ENCODE measurements around the gene OPN4.

DNA sequence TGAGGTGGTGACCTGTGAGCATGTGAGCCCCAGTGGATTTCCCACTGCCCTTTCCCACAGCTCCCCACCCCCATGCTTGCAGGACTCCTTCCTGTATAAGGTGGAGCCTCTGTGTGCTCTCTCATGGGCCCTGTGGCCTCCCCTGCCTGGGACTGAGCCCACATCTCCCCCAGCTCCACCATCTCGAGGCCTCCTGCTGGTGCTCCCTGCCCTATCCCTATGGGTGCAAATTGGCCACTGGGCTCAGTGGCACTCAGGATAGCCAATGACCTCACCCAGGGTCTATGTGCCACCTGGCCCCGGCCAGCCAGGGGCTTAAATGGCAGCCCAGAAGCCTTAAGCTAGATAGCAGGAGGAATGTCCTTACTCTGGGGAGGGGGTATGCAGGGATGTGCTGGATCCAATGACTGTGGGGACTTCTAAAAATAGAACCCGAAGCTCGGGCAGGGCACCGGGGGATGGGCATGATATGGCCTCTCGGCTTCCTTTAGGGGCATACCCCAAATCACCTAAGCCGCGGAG lies 16.0 kb downstream of the OPN4 start:
- TF ChIP-seq, protein P1, sequence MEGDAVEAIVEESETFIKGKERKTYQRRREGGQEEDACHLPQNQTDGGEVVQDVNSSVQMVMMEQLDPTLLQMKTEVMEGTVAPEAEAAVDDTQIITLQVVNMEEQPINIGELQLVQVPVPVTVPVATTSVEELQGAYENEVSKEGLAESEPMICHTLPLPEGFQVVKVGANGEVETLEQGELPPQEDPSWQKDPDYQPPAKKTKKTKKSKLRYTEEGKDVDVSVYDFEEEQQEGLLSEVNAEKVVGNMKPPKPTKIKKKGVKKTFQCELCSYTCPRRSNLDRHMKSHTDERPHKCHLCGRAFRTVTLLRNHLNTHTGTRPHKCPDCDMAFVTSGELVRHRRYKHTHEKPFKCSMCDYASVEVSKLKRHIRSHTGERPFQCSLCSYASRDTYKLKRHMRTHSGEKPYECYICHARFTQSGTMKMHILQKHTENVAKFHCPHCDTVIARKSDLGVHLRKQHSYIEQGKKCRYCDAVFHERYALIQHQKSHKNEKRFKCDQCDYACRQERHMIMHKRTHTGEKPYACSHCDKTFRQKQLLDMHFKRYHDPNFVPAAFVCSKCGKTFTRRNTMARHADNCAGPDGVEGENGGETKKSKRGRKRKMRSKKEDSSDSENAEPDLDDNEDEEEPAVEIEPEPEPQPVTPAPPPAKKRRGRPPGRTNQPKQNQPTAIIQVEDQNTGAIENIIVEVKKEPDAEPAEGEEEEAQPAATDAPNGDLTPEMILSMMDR (IDR thresholded peaks at IDR 0.05; ENCODE audit: insufficient read depth, low read length), result no peak
- TF ChIP-seq GABPA (IDR thresholded peaks at IDR 0.05; ENCODE audit: low read depth) (no peak), POLR2AphosphoS5 (IDR thresholded peaks at IDR 0.05; ENCODE audit: low read depth) (no peak)
- TF ChIP-seq, protein P2, sequence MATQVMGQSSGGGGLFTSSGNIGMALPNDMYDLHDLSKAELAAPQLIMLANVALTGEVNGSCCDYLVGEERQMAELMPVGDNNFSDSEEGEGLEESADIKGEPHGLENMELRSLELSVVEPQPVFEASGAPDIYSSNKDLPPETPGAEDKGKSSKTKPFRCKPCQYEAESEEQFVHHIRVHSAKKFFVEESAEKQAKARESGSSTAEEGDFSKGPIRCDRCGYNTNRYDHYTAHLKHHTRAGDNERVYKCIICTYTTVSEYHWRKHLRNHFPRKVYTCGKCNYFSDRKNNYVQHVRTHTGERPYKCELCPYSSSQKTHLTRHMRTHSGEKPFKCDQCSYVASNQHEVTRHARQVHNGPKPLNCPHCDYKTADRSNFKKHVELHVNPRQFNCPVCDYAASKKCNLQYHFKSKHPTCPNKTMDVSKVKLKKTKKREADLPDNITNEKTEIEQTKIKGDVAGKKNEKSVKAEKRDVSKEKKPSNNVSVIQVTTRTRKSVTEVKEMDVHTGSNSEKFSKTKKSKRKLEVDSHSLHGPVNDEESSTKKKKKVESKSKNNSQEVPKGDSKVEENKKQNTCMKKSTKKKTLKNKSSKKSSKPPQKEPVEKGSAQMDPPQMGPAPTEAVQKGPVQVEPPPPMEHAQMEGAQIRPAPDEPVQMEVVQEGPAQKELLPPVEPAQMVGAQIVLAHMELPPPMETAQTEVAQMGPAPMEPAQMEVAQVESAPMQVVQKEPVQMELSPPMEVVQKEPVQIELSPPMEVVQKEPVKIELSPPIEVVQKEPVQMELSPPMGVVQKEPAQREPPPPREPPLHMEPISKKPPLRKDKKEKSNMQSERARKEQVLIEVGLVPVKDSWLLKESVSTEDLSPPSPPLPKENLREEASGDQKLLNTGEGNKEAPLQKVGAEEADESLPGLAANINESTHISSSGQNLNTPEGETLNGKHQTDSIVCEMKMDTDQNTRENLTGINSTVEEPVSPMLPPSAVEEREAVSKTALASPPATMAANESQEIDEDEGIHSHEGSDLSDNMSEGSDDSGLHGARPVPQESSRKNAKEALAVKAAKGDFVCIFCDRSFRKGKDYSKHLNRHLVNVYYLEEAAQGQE (IDR thresholded peaks at IDR 0.05; ENCODE audit: insufficient replicate concordance, low read depth), result no peak

All from HL-60 (cell line).